Upper lobe of left lung (tissue), 4 donors: ENCODE data around the gene HOXC5.

Source experiments
- EP300 ChIP-seq, 4 donors: sonication (generic); formaldehyde crosslinking; IDR thresholded peaks; one replicate each; pipeline ENCODE4 v1.5.1; 2017; ENCODE audit warnings: antibody characterized with exemption in 4 of 4, control low read depth in 2 of 4
- POLR2A ChIP-seq, 4 donors: fragments of 450-650 bp; IDR thresholded peaks; one replicate each; pipeline ENCODE4 v1.5.1; 2016 to 2017; ENCODE audit warnings: antibody characterized with exemption in 4 of 4, mild to moderate bottlenecking in 2 of 4
- POLR2AphosphoS5 ChIP-seq, 2 donors: sonication (generic); formaldehyde crosslinking; IDR thresholded peaks; one replicate each; pipeline ENCODE4 v1.5.1; 2017; ENCODE audit warnings: antibody characterized with exemption in 2 of 2
- TF ChIP-seq, protein P1 (sequence below), 6 experiments: fragments of 450-650 bp in 4 of 6; fragments of 200-600 bp in 2 of 6; sonication (generic) in 2 of 6; IDR thresholded peaks; one replicate each; pipeline ENCODE4 v1.5.1; 2016 to 2019; ENCODE audit warnings: antibody characterized with exemption in 6 of 6

- TF ChIP-seq POLR2A (IDR thresholded peaks at IDR 0.05): no peak
- TF ChIP-seq EP300 (IDR thresholded peaks at IDR 0.05): no peak
- TF ChIP-seq, protein P1, sequence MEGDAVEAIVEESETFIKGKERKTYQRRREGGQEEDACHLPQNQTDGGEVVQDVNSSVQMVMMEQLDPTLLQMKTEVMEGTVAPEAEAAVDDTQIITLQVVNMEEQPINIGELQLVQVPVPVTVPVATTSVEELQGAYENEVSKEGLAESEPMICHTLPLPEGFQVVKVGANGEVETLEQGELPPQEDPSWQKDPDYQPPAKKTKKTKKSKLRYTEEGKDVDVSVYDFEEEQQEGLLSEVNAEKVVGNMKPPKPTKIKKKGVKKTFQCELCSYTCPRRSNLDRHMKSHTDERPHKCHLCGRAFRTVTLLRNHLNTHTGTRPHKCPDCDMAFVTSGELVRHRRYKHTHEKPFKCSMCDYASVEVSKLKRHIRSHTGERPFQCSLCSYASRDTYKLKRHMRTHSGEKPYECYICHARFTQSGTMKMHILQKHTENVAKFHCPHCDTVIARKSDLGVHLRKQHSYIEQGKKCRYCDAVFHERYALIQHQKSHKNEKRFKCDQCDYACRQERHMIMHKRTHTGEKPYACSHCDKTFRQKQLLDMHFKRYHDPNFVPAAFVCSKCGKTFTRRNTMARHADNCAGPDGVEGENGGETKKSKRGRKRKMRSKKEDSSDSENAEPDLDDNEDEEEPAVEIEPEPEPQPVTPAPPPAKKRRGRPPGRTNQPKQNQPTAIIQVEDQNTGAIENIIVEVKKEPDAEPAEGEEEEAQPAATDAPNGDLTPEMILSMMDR (IDR thresholded peaks at IDR 0.05): no peak
- no peak for TF ChIP-seq POLR2AphosphoS5 (IDR thresholded peaks at IDR 0.05)
Measured at GRCh38 chr12:53985994-53986685, 46.7 kb upstream of the HOXC5 start.
